ENCODE measurements around the gene CIAO3. TPM values are rescaled to one million over a fixed set of nuclear protein-coding genes. Genes with fewer than 3 reads are reported as not detected.

CIAO3 gene
- total and polyA plus RNA-seq, 2 donors (not counting 1 experiment from before 2014, with no cell fraction given): 59.4 to 68.4 TPM

GRCh38 chr16:768428-768827 is 27.6 kb upstream of the CIAO3 start:
- no peaks in the 10 kb centered on the region for H3K79me2 ChIP-seq (ENCODE audit: control insufficient read depth, insufficient read depth, low read length)
- no peak overlapping the region for H3K27ac ChIP-seq (ENCODE audit: low read length in 2 of 2)
- peaks cover 0 to 10% (median 0%) of the 10 kb centered on the region in 4 experiments for H3K27me3 ChIP-seq (replicated peaks in 1 of 4; ENCODE audit: control extremely low read depth in 1 of 4, control insufficient read depth in 3 of 4, insufficient read depth in 4 of 4, low read length in 3 of 4)
- H3K4me3 Mint-ChIP-seq: no peak overlapping the region
- H3K4me1 Mint-ChIP-seq: no peaks in the 10 kb centered on the region
- TF ChIP-seq CTCF (IDR thresholded peaks at IDR 0.05) (no peak), EZH2 (IDR thresholded peaks at IDR 0.05; ENCODE audit: borderline replicate concordance, insufficient read depth, low read depth, low read length, poor library complexity, severe bottlenecking) (no peak)
- no peak overlapping the region for H3K4me2 ChIP-seq (replicated peaks; ENCODE audit: low read depth, low read length, poor library complexity, severe bottlenecking)
- H3K36me3 ChIP-seq (replicated peaks in 1 of 2; ENCODE audit: control extremely low read depth in 1 of 2, control insufficient read depth in 1 of 2, extremely low read depth in 1 of 2, insufficient read depth in 2 of 2, low read length in 1 of 2): no peaks in the 10 kb centered on the region
- no peak overlapping the region for H3K27ac Mint-ChIP-seq
- no peaks in the 10 kb centered on the region for H3K9me3 ChIP-seq (ENCODE audit: control extremely low read depth in 1 of 3, control insufficient read depth in 2 of 3, insufficient read depth in 1 of 3, low read length in 2 of 3)
- ATAC-seq (ENCODE audit: low read depth) (no peak), DNase-seq (no peak)
- no peaks in the 10 kb centered on the region for H3K9me3 Mint-ChIP-seq (ENCODE audit: insufficient read depth)
- WGBS (ENCODE audit: insufficient coverage): 84% methylated on average over 21 of the region's 21 CpGs
- CTCF ChIA-PET: no interaction called here
- H4K20me1 ChIP-seq (ENCODE audit: control insufficient read depth, insufficient read depth, low read length, poor library complexity, severe bottlenecking): no peaks in the 10 kb centered on the region
- POLR2A ChIA-PET: no interaction called here
- no peak overlapping the region for H3K9ac ChIP-seq (ENCODE audit: low read length)
- intact Hi-C loops (cut with micrococcal nuclease): no loop called here
- H3K4me3 ChIP-seq (ENCODE audit: control extremely low read depth in 1 of 5, extremely low read depth in 1 of 5, insufficient read depth in 1 of 5, low read depth in 2 of 5, low read length in 4 of 5): no peak overlapping the region
- H3K4me1 ChIP-seq (ENCODE audit: control insufficient read depth in 2 of 2, insufficient read depth in 2 of 2, low read length in 2 of 2): peaks cover 0 to 3% of the 10 kb centered on the region in 2 donors
- no peak overlapping the region for H2AFZ ChIP-seq (ENCODE audit: insufficient read depth, low read depth, low read length, poor library complexity, severe bottlenecking)
- no peaks in the 10 kb centered on the region for H3K27me3 Mint-ChIP-seq

GRCh38 chr16:767743-768235 is 27.0 kb upstream of the CIAO3 start:
- no peak for DNase-seq
- H3K4me3 Mint-ChIP-seq: no peak overlapping the region
- CTCF ChIA-PET: no interaction called here

More at GRCh38 chr16:767743-768235, 27.0 kb upstream of the CIAO3 start:
- H3K27me3 Mint-ChIP-seq: no peaks in the 10 kb centered on the region
- Histone ChIP-seq H3K4me3 (ENCODE audit: control extremely low read depth in 1 of 5, extremely low read depth in 1 of 5, insufficient read depth in 1 of 5, low read depth in 2 of 5, low read length in 4 of 5) (no peak overlapping the region), H3K27me3 (replicated peaks in 1 of 4; ENCODE audit: control extremely low read depth in 1 of 4, control insufficient read depth in 3 of 4, insufficient read depth in 4 of 4, low read length in 3 of 4) (peaks cover 0 to 10% (median 0%) of the 10 kb centered on the region in 4 experiments), H3K27ac (ENCODE audit: low read length in 2 of 2) (no peak overlapping the region), H3K4me1 (ENCODE audit: control insufficient read depth in 2 of 2, insufficient read depth in 2 of 2, low read length in 2 of 2) (peaks cover 0 to 3% of the 10 kb centered on the region in 2 donors), H4K20me1 (ENCODE audit: control insufficient read depth, insufficient read depth, low read length, poor library complexity, severe bottlenecking) (no peaks in the 10 kb centered on the region), H3K36me3 (replicated peaks in 1 of 2; ENCODE audit: control extremely low read depth in 1 of 2, control insufficient read depth in 1 of 2, extremely low read depth in 1 of 2, insufficient read depth in 2 of 2, low read length in 1 of 2) (no peaks in the 10 kb centered on the region), H2AFZ (ENCODE audit: insufficient read depth, low read depth, low read length, poor library complexity, severe bottlenecking) (no peak overlapping the region), H3K9ac (ENCODE audit: low read length) (no peak overlapping the region), H3K79me2 (ENCODE audit: control insufficient read depth, insufficient read depth, low read length) (no peaks in the 10 kb centered on the region), H3K9me3 (ENCODE audit: control extremely low read depth in 1 of 3, control insufficient read depth in 2 of 3, insufficient read depth in 1 of 3, low read length in 2 of 3) (no peaks in the 10 kb centered on the region), H3K4me2 (replicated peaks; ENCODE audit: low read depth, low read length, poor library complexity, severe bottlenecking) (no peak overlapping the region)
- TF ChIP-seq CTCF (IDR thresholded peaks at IDR 0.05) (no peak), EZH2 (IDR thresholded peaks at IDR 0.05; ENCODE audit: borderline replicate concordance, insufficient read depth, low read depth, low read length, poor library complexity, severe bottlenecking) (no peak)
- no peak for ATAC-seq (ENCODE audit: low read depth)
- H3K9me3 Mint-ChIP-seq (ENCODE audit: insufficient read depth): no peaks in the 10 kb centered on the region
- no peaks in the 10 kb centered on the region for H3K4me1 Mint-ChIP-seq
- intact Hi-C loops (cut with micrococcal nuclease): no loop called here
- H3K27ac Mint-ChIP-seq: no peak overlapping the region
- 74% methylated on average over 3 of the region's 38 CpGs for WGBS (ENCODE audit: insufficient coverage)
- POLR2A ChIA-PET: no interaction called here
